Measurements from ENCODE around the gene SUN1.
A peak's percentile ranks its signal among the peaks of the same experiment; 100 is the strongest.

SUN1 gene

DNA sequence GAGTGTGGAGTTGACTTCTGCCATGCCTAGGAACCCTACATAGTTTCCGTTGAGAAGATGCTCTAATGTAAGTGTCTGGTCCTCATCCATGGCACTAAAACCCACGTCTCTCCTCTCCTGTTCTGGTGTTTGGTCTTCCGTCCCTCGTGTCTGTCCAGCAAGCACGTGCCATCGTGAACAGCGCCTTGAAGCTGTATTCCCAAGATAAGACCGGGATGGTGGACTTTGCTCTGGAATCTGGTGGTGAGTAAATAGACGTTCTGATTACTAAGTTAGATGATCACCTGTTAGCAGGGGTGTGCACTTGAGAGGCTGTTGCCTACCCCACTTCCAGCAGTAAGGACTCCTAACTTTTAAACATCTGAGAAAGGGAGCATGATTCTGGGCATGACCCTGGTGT lies 28.9 kb downstream of the SUN1 start:
- in situ Hi-C loops (cut with HindIII; ENCODE audit: low sequenced_read_pairs), result no loop called here
- DNase-seq (ENCODE audit: low read depth), result no peak

DNA sequence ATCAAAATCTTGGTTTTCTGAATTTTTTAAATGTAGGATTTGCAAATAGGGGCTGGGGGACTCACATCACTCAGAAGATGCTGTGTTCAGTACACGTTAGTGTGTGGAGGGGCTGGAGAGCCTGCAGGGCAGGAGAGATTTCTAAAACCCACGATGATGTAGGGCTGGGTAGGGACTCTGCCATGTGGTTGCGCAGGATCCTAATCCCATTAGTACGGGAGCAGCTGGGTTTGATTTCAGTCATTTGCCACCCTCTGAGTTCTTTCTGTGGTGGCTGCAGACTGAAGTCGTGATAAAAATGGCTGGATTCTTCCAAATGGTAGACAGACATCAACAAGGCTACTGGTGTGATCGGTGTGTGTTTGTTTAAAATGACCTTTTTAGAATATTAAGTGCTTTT lies 29.9 kb downstream of the SUN1 start:
- DNase-seq (ENCODE audit: low read depth), result no peak
- H3K4me3 ChIP-seq (ENCODE audit: low read depth, low read length), result no peak overlapping the region
- TF ChIP-seq, protein P1, sequence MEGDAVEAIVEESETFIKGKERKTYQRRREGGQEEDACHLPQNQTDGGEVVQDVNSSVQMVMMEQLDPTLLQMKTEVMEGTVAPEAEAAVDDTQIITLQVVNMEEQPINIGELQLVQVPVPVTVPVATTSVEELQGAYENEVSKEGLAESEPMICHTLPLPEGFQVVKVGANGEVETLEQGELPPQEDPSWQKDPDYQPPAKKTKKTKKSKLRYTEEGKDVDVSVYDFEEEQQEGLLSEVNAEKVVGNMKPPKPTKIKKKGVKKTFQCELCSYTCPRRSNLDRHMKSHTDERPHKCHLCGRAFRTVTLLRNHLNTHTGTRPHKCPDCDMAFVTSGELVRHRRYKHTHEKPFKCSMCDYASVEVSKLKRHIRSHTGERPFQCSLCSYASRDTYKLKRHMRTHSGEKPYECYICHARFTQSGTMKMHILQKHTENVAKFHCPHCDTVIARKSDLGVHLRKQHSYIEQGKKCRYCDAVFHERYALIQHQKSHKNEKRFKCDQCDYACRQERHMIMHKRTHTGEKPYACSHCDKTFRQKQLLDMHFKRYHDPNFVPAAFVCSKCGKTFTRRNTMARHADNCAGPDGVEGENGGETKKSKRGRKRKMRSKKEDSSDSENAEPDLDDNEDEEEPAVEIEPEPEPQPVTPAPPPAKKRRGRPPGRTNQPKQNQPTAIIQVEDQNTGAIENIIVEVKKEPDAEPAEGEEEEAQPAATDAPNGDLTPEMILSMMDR (IDR thresholded peaks at IDR 0.05; ENCODE audit: low read depth, low read length, missing control alignments), result no peak
- in situ Hi-C loops (cut with HindIII; ENCODE audit: low sequenced_read_pairs), result no loop called here

More for the DNA sequence above, 28.9 kb downstream of the SUN1 start:
- no peak overlapping the region for H3K4me3 ChIP-seq (ENCODE audit: low read depth, low read length)
- TF ChIP-seq, protein P1 (IDR thresholded peaks at IDR 0.05; ENCODE audit: low read depth, low read length, missing control alignments), result no peak

DNA sequence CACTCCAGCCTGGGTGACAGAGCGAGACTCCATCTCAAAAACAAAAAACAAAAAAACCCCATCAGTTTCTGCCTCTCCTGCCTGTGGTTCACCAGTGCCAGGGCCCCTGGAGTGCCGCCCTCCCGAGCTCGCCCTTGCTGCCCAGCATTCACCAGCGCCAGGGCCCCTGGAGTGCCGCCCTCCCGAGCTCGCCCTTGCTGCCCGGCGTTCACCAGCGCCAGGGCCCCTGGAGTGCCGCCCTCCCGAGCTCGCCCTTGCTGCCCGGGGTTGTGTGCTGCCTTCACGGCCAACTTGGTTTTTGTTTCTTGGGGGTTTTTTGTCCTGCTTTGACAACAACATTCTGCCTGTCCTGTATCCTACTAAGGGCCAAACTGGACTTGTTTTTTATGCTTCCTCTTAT lies 30.8 kb downstream of the SUN1 start:
- DNase-seq (ENCODE audit: low read depth), result no peak
- TF ChIP-seq, protein P1 (IDR thresholded peaks at IDR 0.05; ENCODE audit: low read depth, low read length, missing control alignments), result no peak
- in situ Hi-C loops (cut with HindIII; ENCODE audit: low sequenced_read_pairs), result no loop called here
- no peak overlapping the region for H3K4me3 ChIP-seq (ENCODE audit: low read depth, low read length)

DNA sequence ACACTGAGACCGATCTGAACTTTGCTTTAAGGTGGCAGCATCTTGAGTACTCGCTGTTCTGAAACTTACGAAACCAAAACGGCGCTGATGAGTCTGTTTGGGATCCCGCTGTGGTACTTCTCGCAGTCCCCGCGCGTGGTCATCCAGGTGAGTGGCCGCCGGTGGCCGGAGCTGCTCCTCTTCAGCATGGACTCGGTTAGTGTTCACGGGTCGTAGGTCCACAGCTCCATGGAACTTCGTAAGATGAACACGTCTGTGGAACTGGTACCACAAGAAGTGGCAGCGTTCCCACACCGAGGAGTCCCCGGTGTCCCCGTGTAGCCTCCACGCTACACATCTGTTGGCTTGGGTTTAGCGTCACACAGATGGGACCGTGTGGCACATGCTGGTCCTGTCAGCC lies 33.6 kb downstream of the SUN1 start:
- in situ Hi-C loops (cut with HindIII; ENCODE audit: low sequenced_read_pairs), result no loop called here
- H3K4me3 ChIP-seq (ENCODE audit: low read depth, low read length), result no peak overlapping the region
- DNase-seq (ENCODE audit: low read depth), result no peak
- TF ChIP-seq, protein P1 (IDR thresholded peaks at IDR 0.05; ENCODE audit: low read depth, low read length, missing control alignments), result no peak

DNA sequence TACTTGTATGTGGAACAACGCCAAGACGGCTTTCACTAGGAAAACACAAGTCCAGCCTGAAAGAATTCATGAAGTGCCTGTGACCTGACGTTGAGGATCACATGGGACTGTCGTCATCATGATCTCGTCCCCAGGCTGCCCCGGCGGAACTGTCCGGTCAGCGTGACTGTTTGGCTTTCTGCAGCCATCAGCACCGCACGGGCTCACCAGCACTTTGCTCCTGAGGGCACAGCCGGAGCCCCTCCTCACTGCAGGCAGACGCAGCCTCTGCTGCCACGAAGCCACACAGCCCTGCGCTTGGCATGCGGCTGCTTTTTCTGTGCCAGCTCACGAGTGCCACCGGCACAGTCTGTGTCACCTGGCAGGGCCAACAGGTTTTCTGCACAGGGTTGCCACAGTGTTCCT lies 34.7 kb downstream of the SUN1 start:
- peak; percentile 69 for DNase-seq (ENCODE audit: low read depth)
- no peak overlapping the region for H3K4me3 ChIP-seq (ENCODE audit: low read depth, low read length)
- TF ChIP-seq, protein P1 (IDR thresholded peaks at IDR 0.05; ENCODE audit: low read depth, low read length, missing control alignments), result no peak
- in situ Hi-C loops (cut with HindIII; ENCODE audit: low sequenced_read_pairs), result no loop called here

DNA sequence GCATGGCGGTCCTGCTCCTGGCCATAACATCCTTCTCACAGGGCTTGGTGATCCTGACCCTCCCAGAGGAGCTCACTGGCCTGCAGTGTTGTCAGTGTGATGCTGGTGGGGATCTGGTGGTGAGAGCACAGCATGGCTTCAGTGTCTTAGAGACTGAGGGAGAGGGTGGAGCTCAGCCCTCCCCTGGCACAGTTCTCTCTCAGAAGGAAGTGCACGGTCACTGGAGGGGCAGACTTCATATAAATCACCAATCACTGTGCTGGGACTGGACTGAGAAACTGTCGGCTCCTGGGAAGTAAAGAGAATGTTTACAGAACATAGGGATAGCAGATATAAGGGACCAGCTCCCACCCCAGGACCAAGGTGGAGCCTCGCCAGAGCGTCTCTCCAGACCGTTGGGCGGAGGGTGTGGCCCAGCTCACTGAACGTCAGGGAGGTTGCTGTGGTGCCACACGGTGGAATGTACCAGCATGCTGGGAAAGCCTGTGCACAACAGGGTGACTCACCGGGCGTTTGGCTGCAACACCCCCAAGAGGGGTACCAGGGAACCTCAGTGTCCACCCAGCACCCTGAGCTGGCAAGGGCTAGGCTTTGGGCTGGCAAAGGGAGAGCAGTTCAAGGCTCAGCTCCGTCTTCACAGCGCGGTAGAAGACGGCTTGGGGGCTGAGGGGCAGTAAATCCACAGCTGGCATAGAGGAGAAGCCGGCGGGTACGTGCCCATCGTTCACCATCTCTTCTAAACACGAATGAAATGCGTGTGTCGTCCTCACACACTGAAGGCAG lies 35.3 kb downstream of the SUN1 start:
- no peak overlapping the region for H3K4me3 ChIP-seq (ENCODE audit: low read depth, low read length)
- in situ Hi-C loops (cut with HindIII; ENCODE audit: low sequenced_read_pairs), result no loop called here
- DNase-seq (ENCODE audit: low read depth), result peak; percentile 26
- TF ChIP-seq, protein P1 (IDR thresholded peaks at IDR 0.05; ENCODE audit: low read depth, low read length, missing control alignments), result no peak

All from astrocyte of the cerebellum (primary cell).